Body of pancreas (tissue), 4 donors: ENCODE results near the gene VWF. TPM values are rescaled to one million over a fixed set of nuclear protein-coding genes. Genes with fewer than 3 reads are reported as not detected.

Source experiments
- ATAC-seq: fragments of 150-250 bp; one replicate; pipeline ENCODE4 v1.9.1; 2016
- DNase-seq, 4 donors: peaks; one replicate each; pipeline ENCODE4 v3.0.0-alpha.2; 2019
- H3K27ac ChIP-seq, 4 donors: fragments of 200-600 bp; sonication (generic); 1 replicate in 3 of 4; 2 replicates in 1 of 4; pipeline versions ENCODE4 v1.5.1 to v1.6.1; 2016 to 2019; ENCODE audit warnings: mild to moderate bottlenecking in 1 of 4, mixed read lengths in 1 of 4, moderate library complexity in 1 of 4
- H3K27me3 ChIP-seq, 2 donors: fragments of 200-600 bp; sonication (generic); one replicate each; pipeline ENCODE4 v1.6.0; 2016; ENCODE audit warnings: mild to moderate bottlenecking in 1 of 2
- H3K36me3 ChIP-seq, 2 donors: fragments of 200-600 bp; sonication (generic); replicated peaks in 1 of 2; 2 replicates each; pipeline ENCODE4 v1.5.1; 2016; ENCODE audit warnings: low read depth in 2 of 2; ENCODE audit not compliant: insufficient read depth in 1 of 2
- H3K4me1 ChIP-seq: fragments of 200-600 bp; sonication (generic); one replicate; pipeline ENCODE4 v1.6.0; 2016
- H3K4me3 ChIP-seq, 2 donors: fragments of 200-600 bp; sonication (generic); 1 replicate in 1 of 2; 2 replicates in 1 of 2; pipeline ENCODE4 v1.5.1; 2016 to 2019
- H3K9me3 ChIP-seq, 3 donors: fragments of 200-600 bp; sonication (generic); 1 replicate in 2 of 3; 2 replicates in 1 of 3; pipeline ENCODE4 v1.5.1; 2016
- POLR2A ChIP-seq, 3 donors: fragments of 450-650 bp; IDR thresholded peaks; one replicate each; pipeline ENCODE4 v1.6.1; 2016; ENCODE audit warnings: antibody characterized with exemption in 3 of 3, mild to moderate bottlenecking in 2 of 3
- WGBS, 2 donors: methylation state at CpG; one replicate each; pipeline ENCODE4 v1.1.5; 2017; 5-methylcytosine and 5-hydroxymethylcytosine counted together
- intact Hi-C: fragments of 100-400 bp; cut with DNase I; formaldehyde crosslinking; loops from one replicate; pipeline ENCODE4 v1.15.1; 2023
- total RNA-seq, 2 donors: library from RNA; depleted of rRNA; stranded (reverse); fragments of >200 nt; gene quantifications; one replicate each; pipeline ENCODE4 v1.1.0, GENCODE V29; 2016
- TF ChIP-seq, protein P1 (sequence below), 7 experiments: fragments of 450-650 bp in 4 of 7; fragments of 200-600 bp in 3 of 7; sonication (generic) in 3 of 7; IDR thresholded peaks; one replicate each; pipeline ENCODE4 v1.5.1; 2016 to 2019; ENCODE audit warnings: antibody characterized with exemption in 7 of 7

The VWF gene
- total RNA-seq, 2 donors from 2014 or later = 76.1 to 78.1 TPM

DNA sequence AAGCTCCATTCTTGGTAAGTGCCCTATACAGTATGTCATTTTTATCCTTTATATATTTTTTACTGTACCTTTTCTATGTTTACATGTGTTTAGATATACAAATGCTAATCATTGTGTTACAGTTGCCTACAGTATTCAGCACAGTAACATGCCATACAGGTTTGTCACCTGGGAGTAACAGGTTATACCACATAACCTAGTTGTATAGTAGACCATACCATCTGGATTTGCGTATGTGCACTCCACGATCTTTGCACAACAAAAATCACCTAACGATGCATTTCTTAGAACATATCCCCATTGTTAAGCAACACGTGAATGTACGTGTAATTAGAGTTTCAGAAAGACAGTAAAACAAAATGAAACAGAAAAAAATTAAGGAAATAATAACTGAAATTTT is 167.5 kb downstream of the VWF start:
- Histone ChIP-seq H3K27me3 (no peaks in the 10 kb centered on the region), H3K4me1 (no peaks in the 10 kb centered on the region), H3K27ac (no peak overlapping the region), H3K4me3 (no peak overlapping the region), H3K36me3 (no peaks in the 10 kb centered on the region), H3K9me3 (no peaks in the 10 kb centered on the region)
- intact Hi-C loops = no loop called here
- DNase-seq (no peak), ATAC-seq (no peak)
- 80 to 84% methylated on average over 5 of the region's 5 CpGs for WGBS, 2 donors
- TF ChIP-seq POLR2A (IDR thresholded peaks at IDR 0.05) = no peak
- TF ChIP-seq, protein P1, sequence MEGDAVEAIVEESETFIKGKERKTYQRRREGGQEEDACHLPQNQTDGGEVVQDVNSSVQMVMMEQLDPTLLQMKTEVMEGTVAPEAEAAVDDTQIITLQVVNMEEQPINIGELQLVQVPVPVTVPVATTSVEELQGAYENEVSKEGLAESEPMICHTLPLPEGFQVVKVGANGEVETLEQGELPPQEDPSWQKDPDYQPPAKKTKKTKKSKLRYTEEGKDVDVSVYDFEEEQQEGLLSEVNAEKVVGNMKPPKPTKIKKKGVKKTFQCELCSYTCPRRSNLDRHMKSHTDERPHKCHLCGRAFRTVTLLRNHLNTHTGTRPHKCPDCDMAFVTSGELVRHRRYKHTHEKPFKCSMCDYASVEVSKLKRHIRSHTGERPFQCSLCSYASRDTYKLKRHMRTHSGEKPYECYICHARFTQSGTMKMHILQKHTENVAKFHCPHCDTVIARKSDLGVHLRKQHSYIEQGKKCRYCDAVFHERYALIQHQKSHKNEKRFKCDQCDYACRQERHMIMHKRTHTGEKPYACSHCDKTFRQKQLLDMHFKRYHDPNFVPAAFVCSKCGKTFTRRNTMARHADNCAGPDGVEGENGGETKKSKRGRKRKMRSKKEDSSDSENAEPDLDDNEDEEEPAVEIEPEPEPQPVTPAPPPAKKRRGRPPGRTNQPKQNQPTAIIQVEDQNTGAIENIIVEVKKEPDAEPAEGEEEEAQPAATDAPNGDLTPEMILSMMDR (IDR thresholded peaks at IDR 0.05) = no peak

DNA sequence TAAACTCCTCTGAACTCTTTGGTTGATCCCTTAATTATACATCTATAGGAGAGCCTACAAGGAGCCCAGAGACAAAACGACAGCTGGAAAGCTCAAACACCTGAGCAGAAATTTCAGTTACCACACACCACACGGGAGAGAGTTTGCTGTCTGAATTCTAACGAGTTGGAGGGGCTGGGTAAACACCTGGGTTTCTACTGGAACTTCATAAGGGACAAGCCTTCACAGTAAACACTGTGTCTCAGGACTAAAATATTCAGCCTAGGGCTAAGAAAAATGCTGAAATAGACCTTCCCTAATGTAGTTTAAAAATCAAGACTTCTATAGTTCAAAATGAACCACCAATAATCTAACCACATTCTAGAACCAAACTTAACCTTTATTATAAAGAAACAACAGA is 169.8 kb downstream of the VWF start:
- Histone ChIP-seq H3K4me3 (no peak overlapping the region), H3K27me3 (no peaks in the 10 kb centered on the region), H3K9me3 (no peaks in the 10 kb centered on the region), H3K4me1 (no peaks in the 10 kb centered on the region), H3K27ac (no peak overlapping the region), H3K36me3 (no peaks in the 10 kb centered on the region)
- ATAC-seq (no peak), DNase-seq (no peak)
- WGBS, 2 donors = 8 to 9% methylated on average over 3 of the region's 3 CpGs
- intact Hi-C loops = no loop called here
- TF ChIP-seq, protein P1 (IDR thresholded peaks at IDR 0.05) = no peak
- TF ChIP-seq POLR2A (IDR thresholded peaks at IDR 0.05) = no peak

DNA sequence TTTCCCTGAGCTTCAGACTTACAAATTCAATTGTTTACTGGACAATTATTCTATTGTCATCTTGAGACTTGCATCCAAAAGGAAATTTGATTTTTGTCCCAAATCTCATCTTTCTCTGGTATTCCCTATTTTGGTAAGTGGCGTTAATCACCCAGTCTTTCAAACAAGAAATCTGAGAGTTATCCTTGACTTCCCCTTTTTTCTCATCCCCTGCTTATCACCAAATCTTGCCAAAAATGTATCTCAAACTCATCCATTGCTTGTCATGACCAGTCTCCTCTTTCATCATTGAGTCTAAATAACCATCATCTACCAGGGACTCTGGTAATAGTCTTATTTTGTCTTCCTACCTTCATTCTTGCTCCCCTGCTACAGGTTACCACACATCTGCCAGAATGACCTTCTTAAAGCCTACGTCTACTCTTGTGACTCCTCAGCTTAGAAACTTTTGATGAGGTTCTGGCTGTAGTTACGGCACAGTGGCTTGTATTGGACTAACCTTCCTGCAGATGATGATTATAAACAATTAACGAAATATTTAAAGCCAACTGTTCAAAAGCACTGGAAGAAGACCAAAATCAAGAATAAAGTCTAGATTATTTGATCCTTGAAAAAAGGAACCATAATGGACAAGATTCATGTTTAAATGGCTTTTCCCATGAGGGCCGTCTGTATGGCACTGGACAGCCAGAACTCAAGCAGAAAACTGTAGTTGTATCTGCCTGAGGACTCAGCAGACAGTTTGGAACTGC is 170.5 kb downstream of the VWF start:
- intact Hi-C loops = no loop called here
- 56 to 59% methylated on average over 5 of the region's 5 CpGs for WGBS, 2 donors
- no peak for ATAC-seq

DNA sequence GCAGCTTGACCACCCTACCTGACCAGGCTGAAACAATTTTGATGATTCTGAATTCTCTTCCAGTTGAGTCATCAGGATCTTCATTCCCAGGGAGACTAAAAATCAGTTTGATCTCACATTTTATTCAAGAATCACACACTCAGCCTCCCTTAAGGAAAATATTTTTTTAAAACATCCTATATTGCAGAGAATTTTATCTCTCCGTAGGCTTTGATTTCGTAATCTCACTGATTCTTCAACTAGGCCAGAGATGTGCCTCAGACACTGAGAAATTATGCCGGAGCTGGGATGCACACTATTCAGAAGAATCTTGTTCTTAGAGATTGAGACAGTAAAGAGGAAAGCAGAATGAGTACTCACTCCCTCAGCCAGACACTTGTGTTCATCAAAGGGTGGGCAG is 172.4 kb downstream of the VWF start:
- no peak overlapping the region for H3K4me3 ChIP-seq
- TF ChIP-seq, protein P1 (IDR thresholded peaks at IDR 0.05) = no peak
- TF ChIP-seq POLR2A (IDR thresholded peaks at IDR 0.05) = no peak
- H3K27me3 ChIP-seq = no peaks in the 10 kb centered on the region
- DNase-seq (no peak), ATAC-seq (no peak)
- no peaks in the 10 kb centered on the region for H3K9me3 ChIP-seq
- H3K36me3 ChIP-seq = no peaks in the 10 kb centered on the region
- no peak overlapping the region for H3K27ac ChIP-seq
- 67 to 71% methylated on average over 3 of the region's 3 CpGs for WGBS, 2 donors
- intact Hi-C loops = no loop called here
- H3K4me1 ChIP-seq = no peaks in the 10 kb centered on the region

More for the DNA sequence above, 170.5 kb downstream of the VWF start:
- Histone ChIP-seq H3K27ac (no peak overlapping the region), H3K9me3 (no peaks in the 10 kb centered on the region), H3K36me3 (no peaks in the 10 kb centered on the region), H3K27me3 (no peaks in the 10 kb centered on the region), H3K4me3 (no peak overlapping the region), H3K4me1 (no peaks in the 10 kb centered on the region)
- DNase-seq = no peak
- no peak for TF ChIP-seq POLR2A (IDR thresholded peaks at IDR 0.05)
- TF ChIP-seq, protein P1 (IDR thresholded peaks at IDR 0.05) = no peak

DNA sequence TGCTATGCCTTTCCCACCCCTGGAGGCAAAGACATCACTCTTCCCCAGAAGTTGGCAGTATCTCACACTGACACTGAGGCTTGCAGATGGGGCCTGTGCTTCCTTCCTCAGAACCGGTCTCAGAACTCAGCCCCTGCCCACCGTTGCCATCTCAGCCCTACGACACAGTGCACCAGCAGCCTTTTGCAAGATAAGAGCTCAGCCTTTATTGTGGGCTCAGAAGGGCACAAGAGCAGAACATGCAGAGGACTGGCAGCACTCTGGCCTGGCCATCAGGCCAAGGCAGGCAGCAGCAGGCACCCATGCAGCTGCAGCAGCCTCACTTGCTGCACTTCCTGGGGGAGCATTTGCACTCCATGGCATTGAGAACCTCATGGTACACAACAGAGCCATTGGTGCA is 175.8 kb downstream of the VWF start:
- H3K36me3 ChIP-seq = no peaks in the 10 kb centered on the region
- no peak for DNase-seq
- no peak overlapping the region for H3K4me3 ChIP-seq
- no peaks in the 10 kb centered on the region for H3K9me3 ChIP-seq
- WGBS, 2 donors = 60 to 63% methylated on average over 3 of the region's 3 CpGs
- H3K4me1 ChIP-seq = peaks cover 14% of the 10 kb centered on the region
- TF ChIP-seq, protein P1 (IDR thresholded peaks at IDR 0.05) = no peak
- no peak for TF ChIP-seq POLR2A (IDR thresholded peaks at IDR 0.05)
- ATAC-seq = no peak
- intact Hi-C loops = no loop called here
- peaks cover 0 to 6% of the 10 kb centered on the region in 2 donors for H3K27me3 ChIP-seq
- no peak overlapping the region for H3K27ac ChIP-seq
